GM21723 (cell line): ENCODE measurements around the gene KIAA0513.

ENCODE experiments used
- ATAC-seq: cut with Tn5 transposase; IDR thresholded peaks from one replicate; pipeline ENCODE4 v1.9.1; 2021; ENCODE audit warnings: mild to moderate bottlenecking, moderate library complexity; ENCODE audit not compliant: unreplicated experiment

KIAA0513 gene

DNA sequence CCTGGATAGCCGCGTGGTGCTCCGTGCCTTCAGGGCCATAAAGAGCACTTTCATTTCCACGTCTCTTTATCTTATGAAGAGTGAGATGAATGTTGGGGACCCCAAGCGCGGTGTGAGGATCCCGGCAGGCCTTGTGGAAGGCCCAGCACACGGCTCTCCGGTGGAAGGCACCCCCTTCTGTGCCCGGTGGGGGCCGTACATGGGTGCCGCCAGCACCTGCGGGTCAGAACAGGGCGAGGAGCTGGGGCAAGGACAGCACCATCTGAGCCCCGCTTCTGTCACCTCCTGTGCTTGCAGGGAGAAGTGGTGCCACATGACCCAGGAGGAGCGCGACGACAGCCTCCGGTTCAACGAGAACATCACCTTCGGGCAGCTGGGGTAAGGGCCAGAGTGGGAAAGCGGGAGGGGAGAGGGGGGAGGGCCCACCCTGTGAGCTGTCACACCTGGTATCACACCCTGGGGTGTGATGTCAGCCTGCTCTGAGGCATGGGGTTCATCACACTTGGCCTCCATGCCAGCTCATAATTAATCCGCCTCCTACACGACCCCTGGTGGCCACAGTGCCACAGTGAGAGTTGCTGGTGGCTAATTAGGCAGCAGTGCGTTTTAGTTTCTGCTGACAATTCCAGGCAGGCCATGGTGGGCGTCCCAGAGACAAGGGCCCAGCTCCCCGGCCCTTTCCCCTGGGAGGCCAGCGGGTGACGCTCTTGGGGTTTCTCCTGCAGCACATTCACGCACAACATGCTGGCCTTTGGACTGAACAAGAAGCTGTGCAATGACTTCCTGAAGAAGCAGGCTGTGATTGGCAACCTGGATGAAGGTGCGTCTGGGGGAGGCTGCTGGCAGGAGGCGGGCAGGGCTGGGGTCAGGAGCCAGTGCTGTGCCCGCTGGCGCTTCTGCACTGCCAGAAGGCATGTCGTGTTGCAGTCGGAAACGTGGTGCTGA lies 59.0 kb downstream of the KIAA0513 start:
- ATAC-seq: no peak

DNA sequence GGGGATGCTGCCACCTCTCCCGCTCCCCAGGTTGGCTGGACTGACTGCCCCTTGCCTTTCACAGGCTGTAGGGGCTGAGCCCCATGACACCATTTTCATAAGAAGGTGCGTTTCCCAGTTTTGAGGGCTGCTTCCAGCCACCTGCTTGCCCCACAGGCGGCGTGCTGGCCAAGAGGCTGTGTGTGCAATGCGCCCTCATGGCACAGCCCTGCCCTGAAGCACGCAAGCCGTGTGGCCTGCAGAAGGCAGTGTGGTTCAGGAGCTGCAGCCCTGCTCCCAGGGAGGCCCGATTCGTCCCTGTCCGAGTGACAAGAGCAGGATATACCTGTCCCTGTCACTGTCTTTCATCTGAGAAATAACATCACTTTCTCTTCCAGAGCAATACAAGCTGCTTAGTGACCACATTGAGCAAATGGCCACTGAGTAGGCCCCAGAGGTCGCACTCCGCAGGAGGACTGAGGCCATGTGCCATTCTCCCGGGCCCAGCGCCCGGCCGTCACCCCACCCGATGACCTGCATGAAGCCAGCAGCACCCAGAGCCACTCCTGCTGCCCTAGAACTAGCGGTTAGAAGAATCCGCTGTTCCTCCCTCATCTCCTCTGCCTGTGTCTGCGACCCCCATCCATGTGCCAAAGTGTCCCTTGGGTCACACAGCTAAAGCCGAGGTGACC lies 60.4 kb downstream of the KIAA0513 start:
- no peak for ATAC-seq

DNA sequence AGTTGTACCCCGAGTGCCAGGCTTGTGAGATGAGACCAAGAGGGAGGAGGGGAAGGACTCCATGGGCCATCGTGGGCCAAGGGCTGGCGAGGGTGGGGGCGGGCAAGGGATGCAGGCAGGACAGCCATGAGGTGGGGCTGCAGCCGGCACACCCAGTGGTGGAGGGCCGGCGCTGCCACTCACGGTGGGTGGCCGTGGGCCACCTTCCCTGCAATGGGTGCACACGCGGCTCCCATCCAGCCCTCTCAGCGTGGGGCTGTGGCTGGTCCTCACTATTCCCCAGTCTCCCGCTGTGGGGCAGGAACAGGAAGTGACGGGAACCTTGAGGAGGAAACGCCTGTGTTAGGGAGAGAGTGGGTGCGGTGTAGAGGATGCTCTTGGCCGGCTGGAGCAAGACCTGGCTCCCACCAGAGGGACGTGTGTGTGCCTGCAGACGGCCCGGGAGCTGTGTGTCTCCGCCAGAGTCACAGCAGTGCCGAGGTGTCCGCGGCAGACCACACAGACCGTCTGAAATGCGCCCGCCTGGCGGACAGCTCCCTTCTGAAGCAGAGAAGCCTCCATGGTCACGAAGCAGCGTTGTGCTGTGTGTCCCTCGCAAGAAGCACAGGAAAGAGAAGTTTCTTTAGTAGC lies 61.1 kb downstream of the KIAA0513 start:
- no peak for ATAC-seq

DNA sequence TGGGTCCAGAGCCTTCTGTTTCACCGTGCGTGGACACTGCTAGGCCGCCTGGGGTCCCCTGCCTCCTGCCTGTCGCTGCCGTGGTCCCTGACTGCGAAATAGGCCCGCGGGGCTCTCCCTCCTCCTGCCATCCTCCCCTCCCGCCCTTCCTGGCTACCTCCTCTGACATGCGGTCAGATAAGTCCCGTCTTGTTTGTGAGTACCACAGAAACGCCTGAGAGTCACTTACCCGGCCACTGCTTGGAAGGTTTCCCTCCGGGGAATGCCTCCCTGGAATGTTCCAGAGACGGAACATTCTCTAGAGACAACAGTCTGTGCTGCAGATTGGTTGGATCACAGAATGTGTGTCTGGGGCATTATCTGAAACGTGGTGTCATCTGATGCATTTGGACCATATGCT lies 61.9 kb downstream of the KIAA0513 start:
- ATAC-seq: no peak

DNA sequence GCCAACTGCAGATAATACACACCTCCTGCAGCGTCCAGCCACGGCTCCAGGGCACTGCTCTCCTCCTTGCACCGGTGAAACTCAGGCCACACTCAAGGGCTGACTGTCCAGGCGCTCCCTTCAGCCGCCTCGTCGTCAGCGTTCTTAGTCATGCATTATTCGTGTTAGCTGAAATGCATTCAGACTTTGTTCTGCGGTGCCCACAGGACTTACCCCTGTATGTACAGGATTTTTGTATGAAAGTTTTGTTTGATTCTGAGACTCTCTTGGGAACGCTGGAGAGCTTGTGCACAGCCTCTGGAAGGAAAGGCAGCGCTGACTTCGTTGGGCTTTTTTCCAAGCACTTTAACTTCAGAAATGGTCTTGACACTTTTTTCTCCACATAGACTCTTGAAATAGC lies 62.6 kb downstream of the KIAA0513 start:
- no peak for ATAC-seq

DNA sequence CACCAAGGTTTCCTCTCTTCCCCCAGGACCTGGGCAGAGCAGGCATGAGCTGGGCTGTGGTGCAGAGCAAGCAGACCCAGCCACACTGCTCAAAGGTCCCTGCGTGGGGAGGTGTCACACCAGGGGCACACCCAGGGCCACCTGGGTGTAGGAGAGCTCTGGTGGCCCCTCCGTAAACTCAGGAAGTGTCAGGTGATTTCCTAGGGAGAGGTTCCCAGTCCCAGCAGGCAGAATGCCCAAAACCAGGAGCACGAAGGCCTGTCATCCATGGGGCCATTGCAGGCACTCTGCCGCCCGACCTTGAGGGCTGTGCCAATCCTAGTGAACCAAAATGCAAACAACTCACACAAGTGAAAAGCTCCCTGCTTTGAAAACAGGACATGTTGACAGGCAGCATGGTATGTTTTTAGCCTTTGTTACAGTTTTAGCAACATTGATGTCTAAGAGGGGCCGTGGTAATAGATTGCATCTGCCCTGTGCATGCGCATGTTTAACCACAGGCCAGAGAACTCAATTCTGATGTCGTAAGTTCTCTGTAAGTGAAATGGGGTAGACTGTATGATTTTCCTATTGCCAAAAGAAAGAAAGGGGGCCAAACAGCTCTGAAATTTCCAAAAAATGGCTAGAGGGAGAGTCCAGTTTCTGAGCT lies 63.4 kb downstream of the KIAA0513 start:
- ATAC-seq: no peak

DNA sequence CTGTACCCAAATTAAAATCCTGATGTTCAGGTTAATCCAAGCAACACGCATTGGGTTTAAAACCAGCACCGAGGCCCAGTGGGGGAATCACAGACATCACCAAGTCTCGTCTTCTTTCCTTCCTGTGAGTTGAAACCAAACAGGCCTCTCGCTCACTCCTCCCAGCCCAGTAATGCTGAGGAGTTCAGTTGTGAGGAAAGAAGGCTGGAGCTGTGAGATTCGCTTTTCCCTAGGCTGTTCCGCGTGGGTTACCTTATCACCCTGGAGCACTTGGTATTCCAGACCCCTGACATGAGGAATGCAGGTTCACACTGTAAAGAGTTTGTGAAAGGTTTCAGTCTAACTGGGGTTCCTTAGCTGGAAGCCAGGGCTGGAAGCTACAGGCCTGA lies 63.9 kb downstream of the KIAA0513 start:
- no peak for ATAC-seq

DNA sequence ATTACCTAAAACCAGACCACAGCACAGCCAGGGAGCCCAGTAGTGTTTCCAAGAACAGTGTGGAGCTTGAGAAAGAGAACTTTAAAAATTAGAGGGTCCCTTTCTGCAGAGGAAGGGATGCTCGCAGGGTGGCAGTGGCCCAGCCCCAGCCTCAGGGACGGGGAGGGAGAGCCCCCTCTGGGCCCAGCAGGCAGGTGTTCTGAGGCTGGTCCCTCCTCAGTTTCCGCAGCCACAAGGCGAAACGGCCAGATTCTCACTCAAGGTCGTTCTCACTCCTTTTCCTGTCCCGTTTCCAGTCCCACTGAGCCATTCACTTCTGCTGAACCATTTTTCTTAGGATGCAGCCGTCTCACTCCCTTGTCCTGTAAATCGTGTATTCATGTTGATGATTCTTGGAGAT lies 64.7 kb downstream of the KIAA0513 start:
- no peak for ATAC-seq

DNA sequence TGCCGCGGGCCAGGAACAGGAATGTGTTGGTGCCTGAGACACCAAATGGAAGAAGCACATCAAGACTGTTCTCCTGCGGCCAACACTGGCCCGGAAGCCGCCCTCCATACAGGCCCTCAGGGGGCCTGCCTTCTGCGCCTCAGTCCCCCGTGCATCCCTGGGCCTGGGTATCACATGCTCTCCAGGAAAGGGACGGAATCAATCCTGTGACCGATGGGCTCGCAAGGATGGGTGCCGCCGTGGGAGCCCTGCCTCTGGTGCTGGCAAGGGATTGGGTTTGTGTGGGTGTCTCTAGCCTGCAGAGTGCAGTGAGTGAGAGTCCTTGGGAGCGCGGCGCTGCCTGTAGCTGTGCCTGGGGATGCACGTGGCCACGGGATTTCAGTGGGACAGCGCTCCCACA lies 65.3 kb downstream of the KIAA0513 start:
- no peak for ATAC-seq

DNA sequence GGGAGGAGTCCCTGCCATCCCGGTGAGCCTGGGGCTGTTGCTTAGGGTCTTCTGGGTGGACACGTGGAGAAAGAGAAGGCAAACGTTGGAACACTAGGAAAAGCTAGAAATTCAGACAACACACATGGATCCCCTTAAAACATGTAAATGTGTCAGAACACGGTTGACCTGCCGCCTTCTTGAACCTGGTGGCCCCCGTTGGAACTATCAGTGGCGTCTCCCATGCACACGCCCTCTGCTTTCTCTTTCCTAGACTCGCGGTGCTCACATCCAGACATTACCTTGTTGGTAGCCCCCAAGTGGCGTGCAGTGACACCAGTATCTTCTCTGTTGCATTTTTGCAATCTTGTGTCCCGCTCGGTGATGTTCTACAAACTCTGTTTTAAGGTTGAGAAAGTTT lies 66.1 kb downstream of the KIAA0513 start:
- ATAC-seq: no peak

DNA sequence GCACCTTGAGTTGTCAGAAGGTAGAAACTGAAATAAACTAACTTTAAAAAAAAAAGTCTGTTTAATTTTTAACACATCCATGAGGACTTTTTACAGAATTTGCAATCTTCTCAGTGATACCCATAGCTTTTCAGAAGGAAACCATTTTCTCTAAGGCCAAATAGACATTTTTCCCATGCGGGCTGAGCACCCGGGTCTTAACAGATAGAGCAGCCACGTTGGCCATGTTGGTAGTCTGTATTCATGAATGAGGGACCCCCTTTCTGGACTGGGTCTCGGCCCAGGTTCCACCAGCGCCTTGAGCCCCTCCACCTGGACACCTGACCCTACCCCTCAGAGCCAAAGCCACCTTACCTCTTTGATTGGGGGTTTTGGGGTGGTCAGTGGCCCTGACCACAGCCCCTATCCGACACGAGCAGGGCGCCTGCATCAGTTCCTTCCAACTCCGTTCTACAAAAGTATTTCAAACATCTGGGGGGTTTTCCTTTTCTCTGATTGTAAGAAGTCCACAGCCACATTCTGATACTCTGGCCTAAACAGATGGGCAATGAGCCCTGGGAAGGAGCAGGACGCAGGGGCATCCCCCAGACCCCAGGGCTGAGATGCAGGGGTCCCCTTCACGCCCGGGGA lies 66.7 kb downstream of the KIAA0513 start:
- no peak for ATAC-seq

DNA sequence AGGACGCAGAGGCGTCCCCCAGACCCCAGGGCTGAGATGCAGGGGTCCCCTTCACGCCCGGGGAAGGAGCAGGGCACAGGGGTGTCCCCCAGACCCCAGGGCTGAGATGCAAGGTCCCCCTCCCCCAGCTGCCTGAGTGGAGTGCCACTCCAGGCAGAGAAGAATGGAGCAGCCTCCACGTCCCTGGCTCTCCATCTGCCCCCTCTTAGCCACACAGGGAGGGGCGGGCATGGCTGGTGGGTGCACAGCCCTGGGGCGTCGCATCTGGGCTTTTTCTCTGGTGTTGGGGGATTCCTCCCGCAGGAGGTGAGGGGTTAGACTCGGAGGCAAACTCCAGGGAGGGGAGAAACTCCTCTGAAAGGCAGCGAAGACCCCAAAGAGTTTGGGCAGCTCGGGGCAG lies 67.2 kb downstream of the KIAA0513 start:
- ATAC-seq: no peak

DNA sequence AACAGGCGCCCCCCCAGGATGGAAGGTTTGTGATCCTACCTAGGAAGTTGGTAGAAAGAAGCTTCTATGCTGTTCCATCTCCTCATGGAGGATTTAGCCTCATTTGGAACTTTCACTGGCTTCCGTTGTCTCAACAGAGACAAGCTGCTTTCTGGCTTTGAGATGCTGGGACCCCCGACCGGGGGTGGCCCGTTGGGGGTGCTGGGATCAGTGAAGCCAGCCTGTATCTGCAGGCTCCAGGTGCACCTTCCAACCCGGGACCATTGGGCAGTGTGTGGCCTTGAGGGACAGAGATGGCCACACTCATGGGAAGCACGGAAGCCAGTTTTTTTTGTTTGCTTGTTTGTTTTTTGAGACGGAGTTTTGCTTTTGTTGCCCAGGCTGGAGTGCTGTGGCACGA lies 69.3 kb downstream of the KIAA0513 start:
- ATAC-seq: no peak

DNA sequence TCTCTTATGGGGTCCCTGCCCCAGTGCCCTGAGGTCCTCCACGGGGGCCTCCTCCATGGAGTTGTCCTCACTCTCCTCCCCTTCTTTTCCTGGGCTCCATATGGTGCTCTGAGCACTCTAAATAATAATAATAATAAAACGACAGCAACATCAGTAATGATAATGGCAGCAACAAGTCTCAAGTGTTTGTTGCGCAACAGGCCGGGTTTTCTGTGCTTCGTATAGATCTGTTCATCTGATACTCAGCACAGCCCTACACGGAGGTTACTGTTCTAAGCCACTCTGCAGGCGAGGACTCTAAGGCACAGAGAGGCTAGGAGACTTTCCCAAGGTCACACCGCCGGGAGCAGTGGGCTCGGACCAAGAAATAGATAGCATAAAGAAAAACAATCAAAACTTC lies 71.0 kb downstream of the KIAA0513 start:
- ATAC-seq: no peak

DNA sequence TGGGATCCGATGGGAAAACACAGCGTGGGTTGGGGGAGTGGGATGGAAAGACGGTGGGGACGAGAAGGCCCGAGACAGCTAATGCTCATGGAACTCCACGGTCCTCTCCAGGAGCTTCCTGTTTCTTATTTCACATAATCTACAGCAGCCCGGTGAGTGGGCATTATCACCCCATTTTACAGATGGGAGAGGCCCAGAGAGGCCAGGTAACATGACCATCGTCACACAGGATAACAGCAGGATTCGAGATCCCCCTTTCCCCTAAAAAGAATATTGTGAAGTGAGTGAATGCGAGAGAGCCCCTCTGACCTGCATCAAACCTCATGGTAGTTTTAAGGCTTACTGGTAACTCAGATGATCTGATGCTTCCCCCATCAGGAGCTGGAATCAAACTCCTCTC lies 72.7 kb downstream of the KIAA0513 start:
- ATAC-seq: no peak

DNA sequence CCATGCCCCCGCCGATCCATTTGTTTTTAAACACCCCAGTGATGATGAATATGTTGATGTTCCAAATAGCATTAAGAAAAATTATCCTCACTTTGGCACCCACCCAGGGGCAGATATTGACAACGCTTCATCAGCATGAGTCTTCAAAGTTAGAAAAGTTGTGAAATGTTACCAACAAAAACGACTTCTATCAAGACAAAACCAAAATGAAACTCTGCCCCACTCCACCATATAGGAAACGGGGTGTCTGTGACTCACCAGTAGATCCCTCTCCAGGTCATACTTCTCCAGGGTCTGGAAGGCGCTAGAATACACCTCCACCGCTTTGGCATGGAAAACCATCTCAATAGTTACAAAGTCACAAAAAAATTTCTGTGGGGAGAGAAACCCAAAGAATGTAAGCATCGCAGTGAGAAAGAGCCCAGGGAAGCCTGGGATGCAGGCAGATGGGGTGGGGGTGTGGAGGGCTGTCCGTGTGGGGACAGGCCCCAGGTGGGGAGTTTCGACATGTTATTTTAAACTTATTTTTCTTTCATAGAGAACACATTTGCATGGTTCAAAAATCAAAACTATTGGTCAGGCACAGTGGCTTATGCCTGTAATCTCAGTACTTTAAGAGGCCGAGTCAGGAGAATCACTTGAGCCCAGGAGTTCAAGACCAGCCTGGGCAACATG lies 74.5 kb downstream of the KIAA0513 start:
- ATAC-seq: no peak

DNA sequence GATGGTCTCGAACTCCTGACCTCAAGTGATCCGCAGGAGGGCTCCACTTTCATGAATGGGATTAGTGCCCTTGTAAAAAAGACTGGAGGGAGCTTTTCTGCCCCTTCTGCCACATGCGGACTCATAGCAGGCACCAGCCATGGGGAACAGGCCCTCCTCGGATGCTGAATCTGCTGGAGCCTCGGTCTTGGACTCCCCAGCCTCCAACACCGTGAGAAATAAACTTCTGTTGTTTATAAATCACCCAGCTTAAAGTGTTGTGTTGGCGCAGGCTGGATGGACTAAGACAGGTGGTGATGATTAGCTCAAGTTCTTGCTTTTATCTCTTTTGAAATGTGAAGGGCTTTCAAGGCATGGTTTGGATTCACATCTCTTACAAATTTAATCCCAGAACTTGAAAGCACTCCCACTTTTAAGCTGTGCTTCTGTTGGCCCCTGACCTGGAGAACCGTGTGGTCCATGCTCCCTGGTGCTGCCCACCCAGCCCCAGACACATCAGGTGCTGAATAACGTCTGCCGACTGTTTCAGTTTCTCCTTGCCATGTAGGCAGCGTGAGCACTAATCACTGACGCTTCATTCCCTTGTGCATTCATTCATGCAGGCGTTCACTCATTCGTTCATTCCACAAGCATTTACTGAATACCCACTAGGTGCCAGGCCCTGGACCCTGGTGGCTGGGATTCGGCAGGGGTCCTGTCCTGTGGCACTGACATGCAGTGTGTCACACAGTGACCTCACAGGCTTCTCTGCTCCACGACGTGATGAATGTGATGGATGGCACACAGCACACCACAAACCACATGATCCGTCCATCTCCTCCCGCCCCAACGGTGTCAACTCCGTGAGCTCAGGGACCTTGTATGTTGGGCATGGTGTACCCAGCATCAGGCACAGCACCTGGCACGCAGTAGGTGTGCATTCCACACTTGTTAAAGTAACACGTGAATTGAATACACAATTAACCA lies 75.8 kb downstream of the KIAA0513 start:
- ATAC-seq: peak; percentile 50

DNA sequence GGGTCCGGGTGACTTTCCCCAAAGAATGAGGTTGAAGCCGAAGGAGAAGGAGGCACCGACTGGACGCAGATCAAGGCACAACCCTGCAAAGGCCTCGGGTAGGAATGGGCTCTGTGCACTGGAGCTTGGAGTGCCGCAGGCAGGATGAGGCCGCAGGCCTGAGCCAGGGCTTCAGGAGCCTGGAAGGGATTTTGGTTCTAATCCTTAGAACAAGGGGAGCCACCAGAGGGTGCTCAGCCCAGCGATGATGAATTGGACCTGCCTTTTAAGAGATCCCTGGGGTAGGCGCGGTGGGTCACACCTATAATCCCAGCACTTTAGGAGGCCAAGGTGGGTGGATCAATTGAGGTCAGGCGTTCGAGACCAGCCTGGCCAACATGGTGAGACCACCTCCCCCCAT lies 76.6 kb downstream of the KIAA0513 start:
- ATAC-seq: no peak

DNA sequence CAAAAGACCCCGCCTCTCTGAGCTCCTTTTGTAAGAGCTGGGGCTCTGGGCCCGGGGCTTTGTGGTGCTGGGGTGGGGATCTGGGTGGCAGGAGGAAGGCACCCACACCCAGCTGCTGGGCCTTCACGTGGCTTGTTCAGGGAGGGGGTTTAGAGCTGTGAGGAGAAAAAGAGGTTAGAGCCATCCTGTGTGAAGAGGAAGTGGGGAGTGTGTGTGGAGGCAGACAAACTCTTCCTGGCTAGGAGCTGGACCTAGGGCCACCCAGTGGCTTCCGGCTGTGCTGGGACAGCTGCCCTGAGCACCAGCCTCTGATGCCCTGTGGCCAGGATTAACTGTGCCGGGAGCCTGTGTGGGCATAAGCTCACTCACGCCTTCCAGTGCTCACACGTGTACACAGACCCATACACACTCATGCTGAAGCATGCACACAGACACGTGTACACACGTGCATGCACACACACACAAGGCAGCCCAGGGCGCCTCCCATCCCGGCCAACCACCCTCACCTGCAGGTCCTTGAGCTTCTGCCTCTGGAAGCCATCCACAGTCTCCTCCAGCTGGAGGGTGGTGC lies 77.3 kb downstream of the KIAA0513 start:
- ATAC-seq: no peak
